K562 (cell line): ENCODE results near the gene SLC11A1. TPM values are rescaled to one million over a fixed set of nuclear protein-coding genes. Genes with fewer than 3 reads are reported as not detected.

Experiments used
- ATAC-seq: fragments of 200-7000 bp; cut with Tn5 transposase; 3 replicates; pipeline ENCODE4 v1.9.1; 2020; ENCODE audit warnings: moderate library complexity
- BruUV-seq: library from RNA; stranded (reverse); fragments of 400-500 nt; replicated peaks from 2 replicates; lab custom pipeline; 2021; lab: Mats Ljungman, UMichigan
- CTCF ChIA-PET: fragments of 300-600 bp; formaldehyde crosslinking; extraction: SDS; loops from one replicate; lab custom pipeline; 2021; ENCODE audit warnings: low intra/inter-chr PET ratio; lab: Yijun Ruan, JAX
- POLR2A ChIA-PET: fragments of 300-600, 350-650 bp; sonication (Branson Sonifier 250); formaldehyde crosslinking; extraction: SDS; loops from one replicate; lab custom pipeline; 2021; ENCODE audit warnings: antibody characterized with exemption, inconsistent platforms; lab: Yijun Ruan, JAX
- DNase-seq, 4 experiments: peaks; one replicate each; pipeline versions ENCODE4 v3.0.0 to v3.0.0-alpha.2; 2011 to 2018; ENCODE audit warnings: low spot score in 3 of 4, mixed read lengths in 3 of 4; ENCODE audit errors: extremely low read depth in 1 of 4
- FAIRE-seq: peaks from 2 replicates; lab custom pipeline; 2011; peaks lifted over from hg19 to GRCh38; lab: Jason Lieb, UNC
- H2AFZ ChIP-seq: 2 replicates; pipeline ENCODE4 v1.6.0; 2011; ENCODE audit warnings: low read depth, low read length, control low read depth, inconsistent platforms
- H3K27ac ChIP-seq: fragments of 200-600 bp; 3 replicates; pipeline ENCODE4 v1.8.0; 2011; ENCODE audit warnings: low read depth, mild to moderate bottlenecking, control low read depth, inconsistent platforms, low read length, moderate library complexity, mixed read lengths; ENCODE audit errors: extremely low read depth
- H3K27me3 ChIP-seq, 2 experiments: fragments of 300-600 bp in 1 of 2; 2 replicates in 1 of 2; 3 replicates in 1 of 2; pipeline versions ENCODE4 v1.6.0 to v1.8.0; 2011; ENCODE audit warnings: inconsistent platforms in 2 of 2, low read length in 2 of 2, mild to moderate bottlenecking in 1 of 2, mixed read lengths in 1 of 2, moderate library complexity in 1 of 2; ENCODE audit not compliant: control insufficient read depth in 2 of 2, insufficient read depth in 2 of 2
- H3K36me3 ChIP-seq: fragments of 300-600 bp; 3 replicates; pipeline ENCODE4 v1.8.0; 2011; ENCODE audit warnings: mild to moderate bottlenecking, low read length, inconsistent platforms; ENCODE audit not compliant: control insufficient read depth, insufficient read depth
- H3K4me1 ChIP-seq, 2 experiments: fragments of 200-600 bp in 1 of 2; replicated peaks in 1 of 2; 2 replicates in 1 of 2; 3 replicates in 1 of 2; pipeline versions ENCODE4 v1.5.1 to v1.8.0; 2011; ENCODE audit warnings: inconsistent platforms in 2 of 2, low read length in 2 of 2, mild to moderate bottlenecking in 1 of 2, mixed read lengths in 1 of 2, moderate library complexity in 1 of 2; ENCODE audit not compliant: control insufficient read depth in 2 of 2, insufficient read depth in 2 of 2
- H3K4me2 ChIP-seq: 2 replicates; pipeline ENCODE4 v1.6.1; 2011; ENCODE audit warnings: low read length, control low read depth, inconsistent platforms, mixed read lengths; ENCODE audit not compliant: insufficient read depth
- H3K4me3 ChIP-seq: fragments of 200-600 bp; sonication (generic), shearing (Covaris generic); 2 replicates; pipeline ENCODE4 v1.5.1; 2016; ENCODE audit warnings: control low read depth, inconsistent platforms
- H3K79me2 ChIP-seq: fragments of 200-600 bp; 3 replicates; pipeline ENCODE4 v1.8.0; 2011; ENCODE audit warnings: low read length, inconsistent platforms; ENCODE audit not compliant: control insufficient read depth, insufficient read depth
- H3K9ac ChIP-seq, 2 experiments: 2 replicates each; pipeline versions ENCODE4 v1.6.0 to v1.6.1; 2011; ENCODE audit warnings: low read depth in 2 of 2, low read length in 2 of 2, control low read depth in 1 of 2, inconsistent platforms in 1 of 2, mild to moderate bottlenecking in 1 of 2, mixed read lengths in 1 of 2; ENCODE audit not compliant: insufficient read depth in 1 of 2
- H3K9me1 ChIP-seq: one replicate; pipeline ENCODE4 v1.6.0; 2011; ENCODE audit warnings: inconsistent platforms, mild to moderate bottlenecking, low read length, moderate library complexity; ENCODE audit not compliant: control insufficient read depth, insufficient read depth
- H3K9me3 ChIP-seq: replicated peaks from 2 replicates; pipeline ENCODE4 v1.5.1; 2011; ENCODE audit warnings: low read depth, low read length, inconsistent platforms; ENCODE audit not compliant: control insufficient read depth, insufficient read depth
- H4K20me1 ChIP-seq: replicated peaks from 2 replicates; pipeline ENCODE4 v1.6.1; 2011; ENCODE audit warnings: low read length, inconsistent platforms, mixed read lengths; ENCODE audit not compliant: control insufficient read depth, insufficient read depth
- CSDE1 ChIP-seq, 2 experiments: fragments of 450-650 bp; IDR thresholded peaks; 2 replicates each; pipeline ENCODE4 v1.6.1; 2016; ENCODE audit warnings: mild to moderate bottlenecking in 1 of 2
- POLR2G ChIP-seq: fragments of 200-400 bp; formaldehyde crosslinking; IDR thresholded peaks from 2 replicates; pipeline ENCODE4 v1.6.1; 2017; ENCODE audit warnings: low read depth, mild to moderate bottlenecking, antibody characterized with exemption, low read length, moderate library complexity
- TOE1 ChIP-seq, 2 experiments: fragments of 450-650 bp in 1 of 2; sonication (generic) in 1 of 2; formaldehyde crosslinking in 1 of 2; IDR thresholded peaks; 2 replicates each; pipeline versions ENCODE4 v1.7.1 to v1.8.0; 2016 to 2022; ENCODE audit warnings: borderline replicate concordance in 2 of 2, mild to moderate bottlenecking in 2 of 2, antibody characterized with exemption in 1 of 2, inconsistent platforms in 1 of 2, low read depth in 1 of 2, missing genetic modification reagents in 1 of 2, moderate library complexity in 1 of 2
- ZNF121 ChIP-seq: sonication (generic); formaldehyde crosslinking; conservative IDR thresholded peaks from 2 replicates; pipeline ENCODE4 v1.8.0; 2022; ENCODE audit warnings: missing genetic modification reagents
- WGBS: fragments of 100-300 bp; shearing (Covaris generic); methylation state at CpG from one replicate; pipeline ENCODE4 v1.1.6; 2016; ENCODE audit warnings: low coverage, mixed read lengths; ENCODE audit not compliant: insufficient coverage; ENCODE audit errors: missing lambda C conversion rate; 5-methylcytosine and 5-hydroxymethylcytosine counted together
- in situ Hi-C: fragments of 300-500 bp; cut with MboI; formaldehyde crosslinking; loops from 4 replicates; pipeline ENCODE4 v1.15.0; 2018; ENCODE audit warnings: inconsistent platforms, mixed read lengths
- intact Hi-C: fragments of 100-400 bp; cut with micrococcal nuclease; formaldehyde crosslinking; loops from 2 replicates; pipeline ENCODE4 v1.14.2; 2022
- polyA plus RNA-seq, 8 experiments: library from polyadenylated mRNA; depleted of rRNA in 4 of 8; stranded (reverse) in 5 of 8; unstranded in 3 of 8; fragments of >200 nt; fragmentation: Nextera tagmentation in 2 of 8; fragmentation: Illumina TruSeq in 1 of 8; extraction: Ambion mirVana in 2 of 8; extraction: Trizol in 1 of 8; gene quantifications; 2 replicates each; pipeline versions ENCODE4 v1.2.1 to v1.2.3, GENCODE V29; 2011 to 2014; ENCODE audit warnings: inconsistent platforms in 1 of 8, missing spikeins in 1 of 8
- total RNA-seq, 7 experiments: library from RNA; depleted of rRNA in 6 of 7; stranded (reverse); fragments of >200 nt in 6 of 7; fragmentation: Illumina TruSeq in 2 of 7; extraction: Trizol in 2 of 7; gene quantifications; 2 replicates each; pipeline versions ENCODE4 v1.2.1 to v1.2.3, GENCODE V29; 2011 to 2021; ENCODE audit warnings: low replicate concordance in 1 of 7
- TF ChIP-seq, protein P1 (sequence below): sonication (generic); formaldehyde crosslinking; IDR thresholded peaks from 2 replicates; pipeline ENCODE4 v1.8.1; 2022; ENCODE audit warnings: missing genetic modification reagents
- TF ChIP-seq, protein P2 (sequence below): fragments of 450-650 bp; formaldehyde crosslinking; IDR thresholded peaks from 2 replicates; pipeline ENCODE4 v1.4.0; 2020; ENCODE audit warnings: mild to moderate bottlenecking, mixed read lengths

SLC11A1 gene
- total and polyA plus RNA-seq, 9 of the 15 experiments (the other 6 are each of a cell fraction or from before 2014, with no cell fraction given), result 0.35 to 1.6 (median 0.65) TPM

DNA sequence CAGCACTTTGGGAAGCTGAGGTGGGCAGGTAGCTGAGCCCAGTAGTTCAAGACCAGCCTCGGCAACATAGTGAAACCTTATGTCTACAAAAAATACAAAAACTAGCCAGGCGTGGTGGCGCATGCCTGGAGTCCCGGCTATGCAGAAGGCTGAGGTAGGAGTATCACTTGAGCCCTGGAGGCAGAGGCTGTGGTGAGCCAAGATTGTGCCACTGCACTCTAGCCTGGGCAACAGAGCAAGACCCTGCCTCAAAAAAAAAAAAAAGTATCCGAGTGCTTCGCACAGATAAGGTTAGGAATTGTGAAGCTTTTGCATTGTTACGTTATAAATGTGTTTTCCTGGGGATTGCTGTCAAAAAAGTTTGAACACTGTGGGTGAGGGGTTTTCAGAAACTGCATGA is 21.7 kb downstream of the SLC11A1 start:
- ChIA-PET POLR2A (interaction anchor here (0.9 to 2.8 kb wide), 2 partner anchors 10 to 118 kb away, joined by 3 to 7 read pairs; no protein-coding TSS in a partner anchor), CTCF (no interaction called here)
- Histone ChIP-seq H2AFZ (no peak overlapping the region), H3K4me2 (no peak overlapping the region), H3K9ac (no peak overlapping the region; a peak in 1 of 4 replicates), H3K4me3 (no peak overlapping the region), H3K27ac (peak overlapping the region; percentile 33; the same call in 1 of the 3 replicates), H3K36me3 (peaks cover 46% of the 10 kb centered on the region; the same call in 2 of the 3 replicates), H3K79me2 (peaks cover 34% of the 10 kb centered on the region), H3K27me3 (no peaks in the 10 kb centered on the region), H3K9me3 (no peaks in the 10 kb centered on the region), H3K4me1 (peaks cover 29 to 82% of the 10 kb centered on the region in 2 experiments; a peak in 4 of 5 replicates), H3K9me1 (no peaks in the 10 kb centered on the region), H4K20me1 (no peaks in the 10 kb centered on the region)
- DNase-seq (no peak), FAIRE-seq (no peak), ATAC-seq (no peak)
- intact Hi-C loops (loop anchor here (10.0 kb wide), 1 partner anchor 241 kb away; no protein-coding TSS in a partner anchor), in situ Hi-C loops (no loop called here)
- 83% methylated on average over 5 of the region's 7 CpGs for WGBS
- BruUV-seq, result no TSS peak
- no peak for TF ChIP-seq CSDE1 (IDR thresholded peaks at IDR 0.05)
- TF ChIP-seq ZNF121 (CRISPR knock-in tag), result peak; percentile 47

DNA sequence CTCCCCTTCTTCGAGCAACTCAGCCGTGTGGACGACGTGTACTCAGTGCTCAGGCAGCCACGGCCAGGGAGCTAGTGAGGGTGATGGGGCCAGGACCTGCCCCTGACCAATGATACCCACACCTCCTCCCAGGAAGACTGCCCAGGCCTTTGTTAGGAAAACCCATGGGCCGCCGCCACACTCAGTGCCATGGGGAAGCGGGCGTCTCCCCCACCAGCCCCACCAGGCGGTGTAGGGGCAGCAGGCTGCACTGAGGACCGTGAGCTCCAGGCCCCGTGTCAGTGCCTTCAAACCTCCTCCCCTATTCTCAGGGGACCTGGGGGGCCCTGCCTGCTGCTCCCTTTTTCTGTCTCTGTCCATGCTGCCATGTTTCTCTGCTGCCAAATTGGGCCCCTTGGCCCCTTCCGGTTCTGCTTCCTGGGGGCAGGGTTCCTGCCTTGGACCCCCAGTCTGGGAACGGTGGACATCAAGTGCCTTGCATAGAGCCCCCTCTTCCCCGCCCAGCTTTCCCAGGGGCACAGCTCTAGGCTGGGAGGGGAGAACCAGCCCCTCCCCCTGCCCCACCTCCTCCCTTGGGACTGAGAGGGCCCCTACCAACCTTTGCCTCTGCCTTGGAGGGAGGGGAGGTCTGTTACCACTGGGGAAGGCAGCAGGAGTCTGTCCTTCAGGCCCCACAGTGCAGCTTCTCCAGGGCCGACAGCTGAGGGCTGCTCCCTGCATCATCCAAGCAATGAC is 22.4 kb downstream of the SLC11A1 start:
- H3K4me2 ChIP-seq, result no peak overlapping the region
- ATAC-seq (no peak), DNase-seq (no peak), FAIRE-seq (no peak)
- ChIA-PET CTCF (no interaction called here), POLR2A (interaction anchor here (0.9 to 2.8 kb wide), 3 partner anchors 8 to 11 kb away, joined by 3 to 7 read pairs (median 3); no protein-coding TSS in a partner anchor)
- H3K9me1 ChIP-seq, result no peaks in the 10 kb centered on the region
- H4K20me1 ChIP-seq, result no peaks in the 10 kb centered on the region
- no peak overlapping the region for H3K4me3 ChIP-seq
- peaks cover 29 to 77% of the 10 kb centered on the region in 2 experiments; a peak in 4 of 5 replicates for H3K4me1 ChIP-seq
- WGBS, result 68% methylated on average over 9 of the region's 16 CpGs
- intact Hi-C loops (loop anchor here (5.0 to 10.0 kb wide), 2 partner anchors 48 to 240 kb away; no protein-coding TSS in a partner anchor), in situ Hi-C loops (no loop called here)
- H3K9me3 ChIP-seq, result no peaks in the 10 kb centered on the region
- peaks cover 27% of the 10 kb centered on the region for H3K79me2 ChIP-seq
- H3K9ac ChIP-seq, result peak overlapping the region in 1 of 2 experiments; percentile 83; a peak in 2 of 4 replicates
- H2AFZ ChIP-seq, result no peak overlapping the region
- peak overlapping the region; percentile 78; the same call in 2 of the 3 replicates for H3K27ac ChIP-seq
- no peaks in the 10 kb centered on the region for H3K27me3 ChIP-seq
- H3K36me3 ChIP-seq, result peaks cover 46% of the 10 kb centered on the region; the same call in 2 of the 3 replicates
- BruUV-seq, result TSS peak; percentile 26
- TF ChIP-seq, protein P1, sequence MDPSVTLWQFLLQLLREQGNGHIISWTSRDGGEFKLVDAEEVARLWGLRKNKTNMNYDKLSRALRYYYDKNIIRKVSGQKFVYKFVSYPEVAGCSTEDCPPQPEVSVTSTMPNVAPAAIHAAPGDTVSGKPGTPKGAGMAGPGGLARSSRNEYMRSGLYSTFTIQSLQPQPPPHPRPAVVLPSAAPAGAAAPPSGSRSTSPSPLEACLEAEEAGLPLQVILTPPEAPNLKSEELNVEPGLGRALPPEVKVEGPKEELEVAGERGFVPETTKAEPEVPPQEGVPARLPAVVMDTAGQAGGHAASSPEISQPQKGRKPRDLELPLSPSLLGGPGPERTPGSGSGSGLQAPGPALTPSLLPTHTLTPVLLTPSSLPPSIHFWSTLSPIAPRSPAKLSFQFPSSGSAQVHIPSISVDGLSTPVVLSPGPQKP, result no peak
- TF ChIP-seq POLR2G (peak; percentile 53), TOE1 (IDR thresholded peaks at IDR 0.05; ENCODE audit: borderline replicate concordance) (no peak), TOE1 (CRISPR knock-in tag; IDR thresholded peaks at IDR 0.05; ENCODE audit: borderline replicate concordance, low read depth) (no peak)
- TF ChIP-seq, protein P2, sequence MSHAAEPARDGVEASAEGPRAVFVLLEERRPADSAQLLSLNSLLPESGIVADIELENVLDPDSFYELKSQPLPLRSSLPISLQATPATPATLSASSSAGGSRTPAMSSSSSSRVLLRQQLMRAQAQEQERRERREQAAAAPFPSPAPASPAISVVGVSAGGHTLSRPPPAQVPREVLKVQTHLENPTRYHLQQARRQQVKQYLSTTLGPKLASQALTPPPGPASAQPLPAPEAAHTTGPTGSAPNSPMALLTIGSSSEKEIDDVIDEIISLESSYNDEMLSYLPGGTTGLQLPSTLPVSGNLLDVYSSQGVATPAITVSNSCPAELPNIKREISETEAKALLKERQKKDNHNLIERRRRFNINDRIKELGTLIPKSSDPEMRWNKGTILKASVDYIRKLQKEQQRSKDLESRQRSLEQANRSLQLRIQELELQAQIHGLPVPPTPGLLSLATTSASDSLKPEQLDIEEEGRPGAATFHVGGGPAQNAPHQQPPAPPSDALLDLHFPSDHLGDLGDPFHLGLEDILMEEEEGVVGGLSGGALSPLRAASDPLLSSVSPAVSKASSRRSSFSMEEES (CRISPR knock-in tag), result no peak
